ENCODE results near the gene TTC28.
"Not testable (repeated sequence)": the region's sequence is repeated elsewhere in the genome, so short reads cannot be mapped to it uniquely, and the experiment has no call there.

TTC28 gene

GRCh38 chr22:28548406-28548805, 131.2 kb downstream of the TTC28 start:
- ChIA-PET POLR2A (no interaction called here), CTCF (no interaction called here)
- no peak overlapping the region for H3K4me3 ChIP-seq (ENCODE audit: low read depth, low read length)
- TF ChIP-seq CTCF (IDR thresholded peaks at IDR 0.05; ENCODE audit: insufficient read depth, low read length, missing control alignments) = no peak
- no peak for DNase-seq (ENCODE audit: low read depth, low spot score)

GRCh38 chr22:28547132-28547842, 132.4 kb downstream of the TTC28 start:
- no peak for TF ChIP-seq CTCF (IDR thresholded peaks at IDR 0.05; ENCODE audit: insufficient read depth, low read length, missing control alignments)
- no peak overlapping the region for H3K4me3 ChIP-seq (ENCODE audit: low read depth, low read length)
- peak; percentile 80 for DNase-seq (ENCODE audit: low read depth, low spot score)
- CTCF ChIA-PET = no interaction called here
- POLR2A ChIA-PET = no interaction called here

GRCh38 chr22:28544431-28544868, 135.2 kb downstream of the TTC28 start:
- no peak for TF ChIP-seq CTCF (IDR thresholded peaks at IDR 0.05; ENCODE audit: insufficient read depth, low read length, missing control alignments)

GRCh38 chr22:28542980-28543621, 136.5 kb downstream of the TTC28 start:
- CTCF ChIA-PET = interaction anchor here (0.8 kb wide), 1 partner anchor 100 kb away, joined by 3 read pairs; no protein-coding TSS in a partner anchor
- POLR2A ChIA-PET = interaction anchor here (1.1 kb wide), 1 partner anchor 17 kb away, joined by 3 read pairs; no protein-coding TSS in a partner anchor
- DNase-seq (ENCODE audit: low read depth, low spot score) = no peak
- TF ChIP-seq CTCF (IDR thresholded peaks at IDR 0.05; ENCODE audit: insufficient read depth, low read length, missing control alignments) = no peak
- no peak overlapping the region for H3K4me3 ChIP-seq (ENCODE audit: low read depth, low read length)

More at GRCh38 chr22:28544431-28544868, 135.2 kb downstream of the TTC28 start:
- no peak overlapping the region for H3K4me3 ChIP-seq (ENCODE audit: low read depth, low read length)
- ChIA-PET CTCF (no interaction called here), POLR2A (no interaction called here)
- no peak for DNase-seq (ENCODE audit: low read depth, low spot score)

- no peak for DNase-seq (ENCODE audit: low read depth, low spot score)
- ChIA-PET POLR2A (no interaction called here), CTCF (no interaction called here)
- no peak for TF ChIP-seq CTCF (IDR thresholded peaks at IDR 0.05; ENCODE audit: insufficient read depth, low read length, missing control alignments)
- no peak overlapping the region for H3K4me3 ChIP-seq (ENCODE audit: low read depth, low read length)
These were observed 138.5 kb downstream of the TTC28 start for GRCh38 chr22:28541137-28541536.

- H3K4me3 ChIP-seq (ENCODE audit: low read depth, low read length) = no peak overlapping the region
- CTCF ChIA-PET = interaction anchor here (0.6 kb wide), 1 partner anchor 55 kb away, joined by 3 read pairs; no protein-coding TSS in a partner anchor
- no peak for DNase-seq (ENCODE audit: low read depth, low spot score)
- POLR2A ChIA-PET = no interaction called here
- no peak for TF ChIP-seq CTCF (IDR thresholded peaks at IDR 0.05; ENCODE audit: insufficient read depth, low read length, missing control alignments)
These were observed 140.7 kb downstream of the TTC28 start for GRCh38 chr22:28538922-28539321.

GRCh38 chr22:28530565-28530964, 149.1 kb downstream of the TTC28 start:
- CTCF ChIA-PET; POLR2A ChIA-PET; DNase-seq (ENCODE audit: low read depth, low spot score); H3K4me3 ChIP-seq (ENCODE audit: low read depth, low read length): not testable (repeated sequence)

- H3K4me3 ChIP-seq (ENCODE audit: low read depth, low read length); DNase-seq (ENCODE audit: low read depth, low spot score); CTCF ChIA-PET; POLR2A ChIA-PET: not testable (repeated sequence)
These were observed 150.5 kb downstream of the TTC28 start for GRCh38 chr22:28529144-28529543.

Measured in AG04449 (cell line).